ACC112 (cell line): ENCODE measurements around the gene UGCG.
A peak's percentile ranks its signal among the peaks of the same experiment; 100 is the strongest.

Experiments used
- H2AFZ ChIP-seq: fragments of 200-600 bp; sonication (generic); one replicate; pipeline ENCODE4 v1.6.0; 2017; ENCODE audit warnings: antibody characterized with exemption, low read length; ENCODE audit not compliant: unreplicated experiment
- H3K27ac ChIP-seq: fragments of 200-600 bp; sonication (generic); 2 replicates; pipeline ENCODE4 v1.5.1; 2014; ENCODE audit warnings: low read depth, mild to moderate bottlenecking, antibody characterized with exemption, low read length, moderate library complexity
- H3K27me3 ChIP-seq: fragments of 200-600 bp; sonication (generic); 2 replicates; pipeline ENCODE4 v1.6.1; 2014; ENCODE audit warnings: mild to moderate bottlenecking, antibody characterized with exemption, low read length, moderate library complexity, mixed read lengths; ENCODE audit not compliant: insufficient read depth
- H3K36me3 ChIP-seq: fragments of 200-600 bp; sonication (generic); 2 replicates; pipeline ENCODE4 v1.6.1; 2016; ENCODE audit warnings: mild to moderate bottlenecking, antibody characterized with exemption, low read length, moderate library complexity, mixed read lengths; ENCODE audit not compliant: insufficient read depth
- H3K4me1 ChIP-seq: fragments of 200-600 bp; sonication (generic); one replicate; pipeline ENCODE4 v1.6.1; 2016; ENCODE audit warnings: low read length, mixed read lengths; ENCODE audit not compliant: insufficient read depth, unreplicated experiment, control insufficient read depth
- H3K4me3 ChIP-seq: fragments of 200-600 bp; sonication (generic); 2 replicates; pipeline ENCODE4 v1.5.1; 2014; ENCODE audit warnings: mild to moderate bottlenecking, low read depth, low read length
- H3K79me2 ChIP-seq: fragments of 200-600 bp; sonication (generic); one replicate; pipeline ENCODE4 v1.6.0; 2016; ENCODE audit warnings: low read length; ENCODE audit not compliant: control insufficient read depth, unreplicated experiment, insufficient read depth

Gene UGCG

DNA sequence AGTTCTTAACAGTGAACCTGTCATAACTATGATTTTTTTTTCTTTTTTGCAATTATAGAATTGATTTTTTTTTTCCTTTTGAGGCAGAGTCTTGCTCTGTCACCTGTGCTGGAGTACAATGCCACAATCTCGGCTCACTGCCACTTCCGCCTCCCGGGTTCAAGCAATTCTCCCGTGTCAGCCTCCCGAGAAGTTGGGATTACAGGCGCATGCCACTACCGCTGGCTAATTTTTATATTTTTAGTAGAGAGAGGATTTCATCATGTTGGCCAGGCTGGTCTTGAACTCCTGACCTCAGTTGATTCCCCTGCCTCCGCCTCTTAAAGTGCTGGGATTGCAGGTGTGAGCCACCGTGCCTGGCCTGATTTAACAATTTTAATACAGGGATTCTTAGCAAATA, 21.4 kb downstream of the UGCG start:
- no peak overlapping the region for H3K4me3 ChIP-seq
- H3K79me2 ChIP-seq = peaks cover 93% of the 10 kb centered on the region
- no peaks in the 10 kb centered on the region for H3K27me3 ChIP-seq
- peaks cover 44% of the 10 kb centered on the region for H3K4me1 ChIP-seq
- peaks cover 46% of the 10 kb centered on the region for H3K36me3 ChIP-seq
- H2AFZ ChIP-seq = no peak overlapping the region
- peak overlapping the region; percentile 13; the same call in 1 of the 2 replicates for H3K27ac ChIP-seq

DNA sequence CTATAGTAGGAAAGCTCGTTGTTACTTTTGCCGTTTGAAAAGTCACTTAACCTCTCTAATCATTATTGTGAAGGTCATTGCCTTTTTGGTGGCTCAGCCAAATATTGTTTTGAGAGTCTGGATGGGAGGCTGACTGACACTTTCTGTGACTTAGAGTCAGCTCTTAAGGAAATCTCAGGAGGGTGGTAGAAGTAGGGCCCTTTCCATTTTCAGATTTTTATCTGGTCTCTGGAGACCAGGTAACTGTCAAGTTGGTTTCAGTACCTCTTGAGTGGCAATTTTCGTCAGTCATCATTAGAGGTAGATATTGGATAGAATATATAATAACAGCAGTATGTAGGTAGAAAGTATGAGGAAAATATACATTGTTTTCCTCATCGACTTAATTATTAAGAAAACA, 23.3 kb downstream of the UGCG start:
- Histone ChIP-seq H3K27ac (0 out of 2 replicates have a peak overlapping the region, but pooled peaks have one; percentile 1), H2AFZ (no peak overlapping the region), H3K27me3 (no peaks in the 10 kb centered on the region), H3K36me3 (peaks cover 45% of the 10 kb centered on the region), H3K79me2 (peaks cover 89% of the 10 kb centered on the region), H3K4me1 (peaks cover 30% of the 10 kb centered on the region), H3K4me3 (no peak overlapping the region)

- no peak overlapping the region for H2AFZ ChIP-seq
- no peaks in the 10 kb centered on the region for H3K27me3 ChIP-seq
- H3K4me3 ChIP-seq = no peak overlapping the region
- H3K27ac ChIP-seq = peak overlapping the region; percentile 10; the same call in 1 of the 2 replicates
- H3K36me3 ChIP-seq = peaks cover 42% of the 10 kb centered on the region
- H3K79me2 ChIP-seq = peaks cover 89% of the 10 kb centered on the region
- H3K4me1 ChIP-seq = peaks cover 30% of the 10 kb centered on the region
These were observed 23.9 kb downstream of the UGCG start for GRCh38 chr9:111920531-111920930.

GRCh38 chr9:111922324-111923013, 25.9 kb downstream of the UGCG start:
- Histone ChIP-seq H3K27ac (peak overlapping the region; percentile 83), H2AFZ (no peak overlapping the region), H3K4me3 (no peak overlapping the region), H3K27me3 (no peaks in the 10 kb centered on the region), H3K4me1 (peaks cover 37% of the 10 kb centered on the region), H3K79me2 (peaks cover 78% of the 10 kb centered on the region), H3K36me3 (peaks cover 42% of the 10 kb centered on the region)

DNA sequence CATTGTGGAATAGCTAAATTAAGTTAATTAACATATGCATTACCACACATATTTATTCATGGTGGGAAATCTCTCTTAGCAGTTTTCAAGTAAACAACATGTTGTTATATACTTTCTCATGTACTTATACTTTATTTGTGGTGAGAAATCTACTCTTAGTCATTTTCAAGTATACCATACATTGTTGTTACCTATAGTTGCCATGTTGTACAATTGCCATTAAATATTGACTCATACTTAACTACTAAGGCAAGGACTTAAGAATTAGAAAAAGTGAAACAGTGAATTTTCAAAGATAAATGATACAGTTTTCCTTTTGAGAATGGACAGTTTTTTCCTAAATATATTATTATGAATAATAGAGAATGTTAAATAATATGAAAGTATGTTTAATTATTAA, 27.7 kb downstream of the UGCG start:
- peak overlapping the region; percentile 83 for H3K27ac ChIP-seq
- peaks cover 49% of the 10 kb centered on the region for H3K36me3 ChIP-seq
- peaks cover 49% of the 10 kb centered on the region for H3K4me1 ChIP-seq

DNA sequence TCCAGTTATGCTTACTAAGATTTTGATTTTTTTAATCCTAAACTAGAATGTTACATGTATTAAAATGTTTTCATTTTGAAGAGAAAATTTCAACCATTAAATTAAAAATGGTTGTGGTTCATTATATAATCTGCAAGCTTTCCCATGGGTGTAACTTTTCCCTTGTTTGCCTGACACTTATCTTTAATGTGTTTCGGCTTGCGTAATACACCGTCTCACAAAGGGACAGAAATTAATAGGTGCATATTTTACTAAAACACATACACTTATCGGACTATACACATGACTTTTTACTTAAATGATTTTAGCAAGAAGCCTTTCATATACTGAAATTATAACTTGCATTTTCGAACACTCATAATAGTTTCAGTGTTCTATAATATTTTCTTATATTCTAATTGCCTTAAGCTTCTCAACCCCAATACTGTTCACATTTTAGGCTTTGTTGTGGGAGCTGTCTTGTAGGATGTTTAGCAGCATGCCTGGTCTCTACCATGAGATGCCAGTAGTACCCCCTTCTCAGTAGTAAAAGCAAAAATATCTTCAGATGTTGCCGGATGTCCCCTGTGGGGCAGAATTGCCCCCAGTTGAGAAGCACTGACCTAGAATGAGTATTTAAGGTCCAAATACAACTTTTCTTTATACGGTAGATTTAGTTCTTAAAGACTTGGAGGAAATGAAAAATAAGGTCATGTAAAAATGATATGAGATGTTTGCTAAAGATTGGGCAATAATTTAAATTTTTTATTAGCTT, 28.6 kb downstream of the UGCG start:
- Histone ChIP-seq H3K79me2 (peaks cover 69% of the 10 kb centered on the region), H3K4me3 (no peak overlapping the region), H3K27ac (peak overlapping the region; percentile 83), H3K27me3 (no peaks in the 10 kb centered on the region), H3K4me1 (peaks cover 49% of the 10 kb centered on the region), H3K36me3 (peaks cover 53% of the 10 kb centered on the region), H2AFZ (no peak overlapping the region)

More for the DNA sequence above, 27.7 kb downstream of the UGCG start:
- peaks cover 73% of the 10 kb centered on the region for H3K79me2 ChIP-seq
- no peak overlapping the region for H3K4me3 ChIP-seq
- no peaks in the 10 kb centered on the region for H3K27me3 ChIP-seq
- H2AFZ ChIP-seq = no peak overlapping the region

- peak overlapping the region; percentile 83 for H3K27ac ChIP-seq
- H3K4me1 ChIP-seq = peaks cover 49% of the 10 kb centered on the region
- H3K79me2 ChIP-seq = peaks cover 66% of the 10 kb centered on the region
These were observed 29.2 kb downstream of the UGCG start for GRCh38 chr9:111925784-111926183.

DNA sequence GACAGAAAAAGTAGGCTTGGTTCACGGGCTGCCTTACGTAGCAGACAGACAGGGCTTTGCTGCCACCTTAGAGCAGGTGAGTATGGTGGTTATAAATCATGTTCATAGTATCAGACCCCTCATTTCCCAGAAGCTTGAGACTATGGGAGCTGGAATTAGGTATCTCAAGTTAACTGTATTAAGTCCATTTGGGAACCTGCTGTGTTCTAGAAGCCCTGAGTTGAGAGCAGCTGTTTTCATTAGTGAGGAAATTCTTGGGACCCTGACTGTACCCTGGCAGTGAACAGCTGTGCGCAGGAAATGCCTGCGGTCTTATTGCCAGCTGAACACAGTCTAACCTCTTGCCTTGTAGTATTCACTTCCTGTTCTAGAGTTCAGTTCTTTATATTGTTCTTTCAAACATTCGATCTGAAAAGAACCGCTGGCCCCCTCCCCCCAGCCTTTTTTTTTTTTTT, 29.8 kb downstream of the UGCG start:
- Histone ChIP-seq H3K4me3 (no peak overlapping the region), H3K79me2 (peaks cover 66% of the 10 kb centered on the region), H3K27me3 (no peaks in the 10 kb centered on the region), H3K27ac (peak overlapping the region; percentile 83), H3K36me3 (peaks cover 54% of the 10 kb centered on the region), H3K4me1 (peaks cover 49% of the 10 kb centered on the region), H2AFZ (no peak overlapping the region)

More at GRCh38 chr9:111925784-111926183, 29.2 kb downstream of the UGCG start:
- Histone ChIP-seq H3K4me3 (no peak overlapping the region), H3K27me3 (no peaks in the 10 kb centered on the region), H2AFZ (no peak overlapping the region), H3K36me3 (peaks cover 52% of the 10 kb centered on the region)

- peaks cover 48% of the 10 kb centered on the region for H3K79me2 ChIP-seq
- H3K4me1 ChIP-seq = peaks cover 40% of the 10 kb centered on the region
- H3K4me3 ChIP-seq = no peak overlapping the region
- peaks cover 55% of the 10 kb centered on the region for H3K36me3 ChIP-seq
- H3K27ac ChIP-seq = peak overlapping the region; percentile 83
- no peaks in the 10 kb centered on the region for H3K27me3 ChIP-seq
- H2AFZ ChIP-seq = no peak overlapping the region
These were observed 31.7 kb downstream of the UGCG start for GRCh38 chr9:111928359-111928720.

DNA sequence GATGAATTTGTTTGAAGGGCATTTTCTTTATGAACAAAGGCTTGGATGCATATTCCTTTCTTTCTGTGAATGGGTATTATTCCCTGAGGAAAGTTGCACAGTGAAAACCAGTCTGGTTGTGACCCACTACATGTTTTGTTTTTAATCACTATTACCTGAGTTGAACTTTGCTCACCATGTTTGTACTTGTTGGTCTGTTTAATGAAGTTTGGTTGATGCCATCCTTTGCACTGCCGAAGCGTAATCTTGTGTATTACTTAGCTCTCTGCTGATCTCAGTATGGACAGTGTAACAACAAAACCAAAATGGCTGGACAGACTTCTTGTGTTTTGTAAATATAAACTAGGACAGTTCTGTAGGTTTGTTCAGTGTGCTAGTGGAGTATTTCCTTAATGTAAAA, 38.1 kb downstream of the UGCG start:
- Histone ChIP-seq H2AFZ (no peak overlapping the region), H3K79me2 (peaks cover 11% of the 10 kb centered on the region), H3K4me3 (no peak overlapping the region), H3K36me3 (peaks cover 60% of the 10 kb centered on the region), H3K27ac (peak overlapping the region; percentile 83), H3K27me3 (no peaks in the 10 kb centered on the region), H3K4me1 (peaks cover 44% of the 10 kb centered on the region)
